H1 (cell line): ENCODE results near the gene LTBP3. TPM values are rescaled to one million over a fixed set of nuclear protein-coding genes. Genes with fewer than 3 reads are reported as not detected.

Experiments used
- CEBPB ChIP-seq: IDR thresholded peaks from 2 replicates; pipeline ENCODE4 v1.6.1; 2012; ENCODE audit warnings: low read depth, low read length
- EZH2 ChIP-seq: fragments of 200-600 bp; sonication (generic); IDR thresholded peaks from 2 replicates; pipeline ENCODE4 v1.7.1; 2012; ENCODE audit warnings: low read depth, mild to moderate bottlenecking, moderate library complexity, low read length, inconsistent platforms; ENCODE audit not compliant: severe bottlenecking
- GABPA ChIP-seq: IDR thresholded peaks from 2 replicates; pipeline ENCODE4 v1.6.1; 2011; ENCODE audit warnings: mild to moderate bottlenecking, low read length, moderate library complexity, borderline replicate concordance; ENCODE audit not compliant: insufficient read depth
- KDM1A ChIP-seq: fragments of 200-600, 300-600 bp; sonication (generic); IDR thresholded peaks from 2 replicates; pipeline ENCODE4 v1.7.1; 2016; ENCODE audit warnings: mild to moderate bottlenecking, low read length, borderline replicate concordance
- KDM5A ChIP-seq: fragments of 200-600 bp; IDR thresholded peaks from 2 replicates; pipeline ENCODE4 v1.7.1; 2012; ENCODE audit warnings: mild to moderate bottlenecking, low read length, inconsistent platforms, mixed read lengths
- RBBP5 ChIP-seq: IDR thresholded peaks from 2 replicates; pipeline ENCODE4 v1.7.1; 2012; ENCODE audit warnings: low read depth, mild to moderate bottlenecking, inconsistent platforms, low read length, moderate library complexity, borderline replicate concordance
- RNF2 ChIP-seq: fragments of 200-900, 300-1000 bp; sonication (generic); IDR thresholded peaks from 2 replicates; pipeline ENCODE4 v1.7.1; 2016; ENCODE audit warnings: borderline replicate concordance, low read depth, mild to moderate bottlenecking, antibody characterized with exemption, low read length; ENCODE audit not compliant: poor library complexity, severe bottlenecking; ENCODE audit errors: missing control alignments
- SUZ12 ChIP-seq: fragments of 200-600 bp; sonication (generic); IDR thresholded peaks from 2 replicates; pipeline ENCODE4 v1.6.1; 2012; ENCODE audit warnings: mild to moderate bottlenecking, inconsistent platforms, low read length, moderate library complexity, mixed read lengths
- TCF12 ChIP-seq: IDR thresholded peaks from 2 replicates; pipeline ENCODE4 v1.6.1; 2011; ENCODE audit warnings: low read depth, mild to moderate bottlenecking, low read length
- polyA plus RNA-seq, 7 experiments: library from polyadenylated mRNA; depleted of rRNA in 3 of 7; stranded (reverse) in 5 of 7; unstranded in 2 of 7; fragments of >200 nt in 5 of 7; fragments of 200-250 nt in 2 of 7; gene quantifications; 1 replicate in 5 of 7; 2 replicates in 1 of 7; 4 replicates in 1 of 7; pipeline versions ENCODE4 v1.2.1 to v1.2.3, GENCODE V29; 2011 to 2013; ENCODE audit warnings: missing spikeins in 2 of 7, mixed read lengths in 2 of 7
- total RNA-seq: library from RNA; stranded (reverse); fragmentation: NEBNext Ultra II Directional; extraction: Animal tissue kit (Norgen Biotek cat#: 25700); gene quantifications from 2 replicates; pipeline ENCODE4 v1.2.1, GENCODE V29; 2021

Gene LTBP3
- total and polyA plus RNA-seq, 2 of the 8 experiments (the other 6 are each of a cell fraction or from before 2014, with no cell fraction given), result 12.8 to 17.8 TPM

DNA sequence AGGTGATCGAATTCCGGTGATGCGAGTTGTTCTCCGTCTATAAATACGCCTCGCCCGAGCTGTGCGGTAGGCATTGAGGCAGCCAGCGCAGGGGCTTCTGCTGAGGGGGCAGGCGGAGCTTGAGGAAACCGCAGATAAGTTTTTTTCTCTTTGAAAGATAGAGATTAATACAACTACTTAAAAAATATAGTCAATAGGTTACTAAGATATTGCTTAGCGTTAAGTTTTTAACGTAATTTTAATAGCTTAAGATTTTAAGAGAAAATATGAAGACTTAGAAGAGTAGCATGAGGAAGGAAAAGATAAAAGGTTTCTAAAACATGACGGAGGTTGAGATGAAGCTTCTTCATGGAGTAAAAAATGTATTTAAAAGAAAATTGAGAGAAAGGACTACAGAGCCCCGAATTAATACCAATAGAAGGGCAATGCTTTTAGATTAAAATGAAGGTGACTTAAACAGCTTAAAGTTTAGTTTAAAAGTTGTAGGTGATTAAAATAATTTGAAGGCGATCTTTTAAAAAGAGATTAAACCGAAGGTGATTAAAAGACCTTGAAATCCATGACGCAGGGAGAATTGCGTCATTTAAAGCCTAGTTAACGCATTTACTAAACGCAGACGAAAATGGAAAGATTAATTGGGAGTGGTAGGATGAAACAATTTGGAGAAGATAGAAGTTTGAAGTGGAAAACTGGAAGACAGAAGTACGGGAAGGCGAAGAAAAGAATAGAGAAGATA lies 59.0 kb downstream of the LTBP3 start, which contains the start of gene MALAT1 (continued):
- TF ChIP-seq RNF2, result no peak
- TF ChIP-seq RBBP5, result no peak
- no peak for TF ChIP-seq KDM5A
- TF ChIP-seq TCF12, result peak; percentile 82; the same call in 1 of the 2 replicates
- no peak for TF ChIP-seq EZH2
- TF ChIP-seq GABPA, result no peak
- peak; percentile 62; the same call in 1 of the 2 replicates for TF ChIP-seq CEBPB
- no peak for TF ChIP-seq KDM1A
- no peak for TF ChIP-seq SUZ12
